ENCODE results near the gene PIF1. TPM values are rescaled to one million over a fixed set of nuclear protein-coding genes. Genes with fewer than 3 reads are reported as not detected.

Gene PIF1
- total RNA-seq, 1 experiment from 2014 or later, result 43.5 TPM

DNA sequence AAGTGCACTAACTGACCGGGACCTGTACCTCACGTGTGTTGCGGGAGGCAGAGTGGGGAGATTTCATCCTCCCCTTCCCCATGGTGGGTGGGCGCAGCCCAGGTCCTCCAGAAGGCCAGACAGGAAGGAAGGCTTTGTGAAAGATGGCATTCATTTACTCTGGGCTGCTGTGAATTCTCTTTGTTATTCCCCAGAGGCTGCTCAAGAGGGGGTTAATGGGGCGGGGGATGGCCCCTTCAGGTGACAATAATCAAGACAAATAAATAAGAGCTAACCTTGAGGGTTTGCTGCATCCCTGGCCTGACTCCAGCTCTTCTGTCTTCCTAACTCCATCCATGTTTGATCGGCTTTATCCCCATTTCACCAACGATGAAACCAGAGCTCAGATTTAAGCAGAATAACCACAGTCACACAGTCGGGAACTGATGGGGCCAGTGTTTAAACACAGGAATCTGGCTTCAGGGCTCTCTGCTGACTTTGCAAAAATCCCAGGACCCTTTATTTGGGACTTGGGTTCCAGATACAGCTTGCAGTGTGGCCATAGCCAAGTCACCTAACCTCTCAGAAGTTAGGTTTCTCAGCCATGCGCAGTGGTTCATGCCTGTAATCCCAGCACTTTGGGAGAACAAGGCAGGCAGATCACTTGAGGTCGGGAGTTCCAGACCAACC is 16.5 kb downstream of the PIF1 start:
- H3K27ac ChIP-seq (ENCODE audit: low read length), result no peak overlapping the region
- no peak overlapping the region for H3K4me3 ChIP-seq (ENCODE audit: low read length)
- no peaks in the 10 kb centered on the region for H3K79me2 ChIP-seq (ENCODE audit: low read length)
- intact Hi-C loops (cut with micrococcal nuclease), result no loop called here
- ChIA-PET POLR2A (ENCODE audit: unreplicated experiment) (no interaction called here), CTCF (interaction anchor here (0.6 to 1.7 kb wide), 2 partner anchors 78 to 202 kb away, joined by 3 to 7 read pairs; no protein-coding TSS in a partner anchor)
- H3K9me2 ChIP-seq (replicated peaks; ENCODE audit: low read length), result no peaks in the 10 kb centered on the region
- H3K27me3 ChIP-seq (ENCODE audit: low read length), result no peaks in the 10 kb centered on the region
- DNase-seq (no peak), ATAC-seq (no peak)
- H3K4me2 ChIP-seq (ENCODE audit: low read length), result no peak overlapping the region
- no peaks in the 10 kb centered on the region for H4K20me1 ChIP-seq (ENCODE audit: low read length)
- no peak overlapping the region for H2AFZ ChIP-seq (ENCODE audit: low read length)
- H3K4me1 ChIP-seq (ENCODE audit: insufficient read depth, low read length), result no peaks in the 10 kb centered on the region
- H3K36me3 ChIP-seq (ENCODE audit: low read depth, low read length), result no peaks in the 10 kb centered on the region
- no peaks in the 10 kb centered on the region for H3K9me3 ChIP-seq (ENCODE audit: low read length)
- H3F3A ChIP-seq (ENCODE audit: low read length, unreplicated experiment), result no peaks in the 10 kb centered on the region
- no peak overlapping the region for H3K9ac ChIP-seq (ENCODE audit: low read length)
- BruUV-seq (replicated peaks), result no TSS peak
- TF ChIP-seq EZH2 (IDR thresholded peaks at IDR 0.05; ENCODE audit: low read length, unreplicated experiment) (no peak), EZH2phosphoT487 (IDR thresholded peaks at IDR 0.05; ENCODE audit: borderline replicate concordance, low read length) (no peak)
- TF ChIP-seq, protein P1, sequence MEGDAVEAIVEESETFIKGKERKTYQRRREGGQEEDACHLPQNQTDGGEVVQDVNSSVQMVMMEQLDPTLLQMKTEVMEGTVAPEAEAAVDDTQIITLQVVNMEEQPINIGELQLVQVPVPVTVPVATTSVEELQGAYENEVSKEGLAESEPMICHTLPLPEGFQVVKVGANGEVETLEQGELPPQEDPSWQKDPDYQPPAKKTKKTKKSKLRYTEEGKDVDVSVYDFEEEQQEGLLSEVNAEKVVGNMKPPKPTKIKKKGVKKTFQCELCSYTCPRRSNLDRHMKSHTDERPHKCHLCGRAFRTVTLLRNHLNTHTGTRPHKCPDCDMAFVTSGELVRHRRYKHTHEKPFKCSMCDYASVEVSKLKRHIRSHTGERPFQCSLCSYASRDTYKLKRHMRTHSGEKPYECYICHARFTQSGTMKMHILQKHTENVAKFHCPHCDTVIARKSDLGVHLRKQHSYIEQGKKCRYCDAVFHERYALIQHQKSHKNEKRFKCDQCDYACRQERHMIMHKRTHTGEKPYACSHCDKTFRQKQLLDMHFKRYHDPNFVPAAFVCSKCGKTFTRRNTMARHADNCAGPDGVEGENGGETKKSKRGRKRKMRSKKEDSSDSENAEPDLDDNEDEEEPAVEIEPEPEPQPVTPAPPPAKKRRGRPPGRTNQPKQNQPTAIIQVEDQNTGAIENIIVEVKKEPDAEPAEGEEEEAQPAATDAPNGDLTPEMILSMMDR (conservative IDR thresholded peaks at IDR 0.05; ENCODE audit: low read depth, low read length), result no peak

DNA sequence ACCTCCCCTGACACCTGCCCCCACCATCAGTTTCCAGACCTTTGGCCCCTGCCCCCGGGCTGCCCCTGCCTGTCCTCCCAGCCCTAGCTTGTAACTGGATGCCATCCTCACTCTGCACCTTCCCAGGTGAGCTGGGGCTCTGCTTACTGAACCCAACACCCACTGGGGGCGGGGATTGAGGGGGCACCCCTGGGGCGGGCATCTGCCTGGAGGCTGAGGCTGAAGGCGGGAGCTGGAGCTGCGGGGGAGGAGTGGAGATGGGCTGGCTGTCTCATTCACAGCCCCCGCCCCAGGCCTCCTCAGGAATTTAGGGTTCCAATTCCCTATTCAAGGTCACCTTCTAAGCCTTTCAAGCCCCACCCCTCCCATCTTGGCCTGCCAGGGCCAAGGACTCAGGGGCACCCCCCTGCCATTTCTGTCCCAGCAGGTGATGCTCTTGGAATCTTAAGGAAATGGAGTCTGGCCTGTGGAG is 17.7 kb downstream of the PIF1 start:
- no peak overlapping the region for H3K4me2 ChIP-seq (ENCODE audit: low read length)
- no peaks in the 10 kb centered on the region for H3K9me2 ChIP-seq (replicated peaks; ENCODE audit: low read length)
- no TSS peak for BruUV-seq (replicated peaks)
- no peak overlapping the region for H2AFZ ChIP-seq (ENCODE audit: low read length)
- POLR2A ChIA-PET (ENCODE audit: unreplicated experiment), result no interaction called here
- CTCF ChIA-PET, result no interaction called here
- no peaks in the 10 kb centered on the region for H3K4me1 ChIP-seq (ENCODE audit: insufficient read depth, low read length)
- H3K79me2 ChIP-seq (ENCODE audit: low read length), result no peaks in the 10 kb centered on the region
- no peaks in the 10 kb centered on the region for H3F3A ChIP-seq (ENCODE audit: low read length, unreplicated experiment)
- no peak overlapping the region for H3K9ac ChIP-seq (ENCODE audit: low read length)
- H3K27ac ChIP-seq (ENCODE audit: low read length), result no peak overlapping the region
- DNase-seq, result no peak
- ATAC-seq, result no peak
- H3K4me3 ChIP-seq (ENCODE audit: low read length), result no peak overlapping the region
- H4K20me1 ChIP-seq (ENCODE audit: low read length), result no peaks in the 10 kb centered on the region
- TF ChIP-seq, protein P1 (conservative IDR thresholded peaks at IDR 0.05; ENCODE audit: low read depth, low read length), result no peak
- TF ChIP-seq EZH2 (IDR thresholded peaks at IDR 0.05; ENCODE audit: low read length, unreplicated experiment) (no peak), EZH2phosphoT487 (IDR thresholded peaks at IDR 0.05; ENCODE audit: borderline replicate concordance, low read length) (no peak)
- H3K36me3 ChIP-seq (ENCODE audit: low read depth, low read length), result no peaks in the 10 kb centered on the region
- intact Hi-C loops (cut with micrococcal nuclease), result no loop called here
- no peaks in the 10 kb centered on the region for H3K9me3 ChIP-seq (ENCODE audit: low read length)
- H3K27me3 ChIP-seq (ENCODE audit: low read length), result no peaks in the 10 kb centered on the region

DNA sequence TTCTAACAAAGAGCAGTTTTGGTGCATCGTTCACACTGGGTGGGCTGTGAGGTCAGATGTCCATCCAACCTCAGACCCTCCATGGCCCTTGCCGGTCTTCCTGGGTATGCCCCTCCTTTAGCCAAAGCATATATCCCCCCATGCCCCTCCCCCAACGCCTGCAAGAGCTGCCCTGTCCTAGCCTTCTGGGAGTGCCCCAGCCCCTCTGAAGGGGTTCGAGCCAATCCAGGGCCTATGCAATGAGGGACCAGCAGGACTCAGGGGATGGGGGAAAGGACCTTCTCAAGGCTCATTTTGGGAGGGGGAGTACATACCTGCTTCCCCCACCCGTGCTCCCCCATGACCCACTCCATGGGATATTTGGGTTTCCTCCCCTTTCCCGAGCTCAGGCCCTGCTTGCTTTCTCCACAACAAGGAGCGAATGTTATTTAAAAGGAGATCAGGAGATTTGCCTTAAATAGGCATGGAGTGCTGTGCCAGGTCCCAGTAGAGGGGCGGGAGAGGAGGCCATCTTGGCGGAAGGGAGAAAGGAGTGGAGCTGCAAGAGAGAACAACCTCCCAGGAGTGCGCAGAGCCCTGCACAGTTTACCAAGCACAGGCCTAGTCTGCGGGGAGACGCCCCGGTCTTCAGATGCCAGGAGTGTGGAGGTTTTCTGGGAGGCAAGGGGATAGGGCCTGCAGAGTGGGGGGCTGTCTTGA is 18.2 kb downstream of the PIF1 start:
- no peaks in the 10 kb centered on the region for H3K36me3 ChIP-seq (ENCODE audit: low read depth, low read length)
- H3K79me2 ChIP-seq (ENCODE audit: low read length), result no peaks in the 10 kb centered on the region
- no peaks in the 10 kb centered on the region for H3K9me2 ChIP-seq (replicated peaks; ENCODE audit: low read length)
- TF ChIP-seq, protein P1 (conservative IDR thresholded peaks at IDR 0.05; ENCODE audit: low read depth, low read length), result no peak
- TF ChIP-seq EZH2phosphoT487 (IDR thresholded peaks at IDR 0.05; ENCODE audit: borderline replicate concordance, low read length) (no peak), EZH2 (IDR thresholded peaks at IDR 0.05; ENCODE audit: low read length, unreplicated experiment) (no peak)
- no peak overlapping the region for H3K4me2 ChIP-seq (ENCODE audit: low read length)
- no peaks in the 10 kb centered on the region for H3F3A ChIP-seq (ENCODE audit: low read length, unreplicated experiment)
- BruUV-seq (replicated peaks), result no TSS peak
- H3K27me3 ChIP-seq (ENCODE audit: low read length), result no peaks in the 10 kb centered on the region
- no peak for ATAC-seq
- intact Hi-C loops (cut with micrococcal nuclease), result no loop called here
- H3K9ac ChIP-seq (ENCODE audit: low read length), result no peak overlapping the region
- no peak overlapping the region for H2AFZ ChIP-seq (ENCODE audit: low read length)
- H3K4me1 ChIP-seq (ENCODE audit: insufficient read depth, low read length), result no peaks in the 10 kb centered on the region
- H4K20me1 ChIP-seq (ENCODE audit: low read length), result no peaks in the 10 kb centered on the region
- H3K9me3 ChIP-seq (ENCODE audit: low read length), result no peaks in the 10 kb centered on the region
- no peak for DNase-seq
- POLR2A ChIA-PET (ENCODE audit: unreplicated experiment), result no interaction called here
- no peak overlapping the region for H3K4me3 ChIP-seq (ENCODE audit: low read length)
- CTCF ChIA-PET, result no interaction called here
- H3K27ac ChIP-seq (ENCODE audit: low read length), result no peak overlapping the region
